ENCODE results near the gene ARHGEF1.
A peak's percentile ranks its signal among the peaks of the same experiment; 100 is the strongest.
"Not testable (repeated sequence)": the region's sequence is repeated elsewhere in the genome, so short reads cannot be mapped to it uniquely, and the experiment has no call there.

ARHGEF1 gene

DNA sequence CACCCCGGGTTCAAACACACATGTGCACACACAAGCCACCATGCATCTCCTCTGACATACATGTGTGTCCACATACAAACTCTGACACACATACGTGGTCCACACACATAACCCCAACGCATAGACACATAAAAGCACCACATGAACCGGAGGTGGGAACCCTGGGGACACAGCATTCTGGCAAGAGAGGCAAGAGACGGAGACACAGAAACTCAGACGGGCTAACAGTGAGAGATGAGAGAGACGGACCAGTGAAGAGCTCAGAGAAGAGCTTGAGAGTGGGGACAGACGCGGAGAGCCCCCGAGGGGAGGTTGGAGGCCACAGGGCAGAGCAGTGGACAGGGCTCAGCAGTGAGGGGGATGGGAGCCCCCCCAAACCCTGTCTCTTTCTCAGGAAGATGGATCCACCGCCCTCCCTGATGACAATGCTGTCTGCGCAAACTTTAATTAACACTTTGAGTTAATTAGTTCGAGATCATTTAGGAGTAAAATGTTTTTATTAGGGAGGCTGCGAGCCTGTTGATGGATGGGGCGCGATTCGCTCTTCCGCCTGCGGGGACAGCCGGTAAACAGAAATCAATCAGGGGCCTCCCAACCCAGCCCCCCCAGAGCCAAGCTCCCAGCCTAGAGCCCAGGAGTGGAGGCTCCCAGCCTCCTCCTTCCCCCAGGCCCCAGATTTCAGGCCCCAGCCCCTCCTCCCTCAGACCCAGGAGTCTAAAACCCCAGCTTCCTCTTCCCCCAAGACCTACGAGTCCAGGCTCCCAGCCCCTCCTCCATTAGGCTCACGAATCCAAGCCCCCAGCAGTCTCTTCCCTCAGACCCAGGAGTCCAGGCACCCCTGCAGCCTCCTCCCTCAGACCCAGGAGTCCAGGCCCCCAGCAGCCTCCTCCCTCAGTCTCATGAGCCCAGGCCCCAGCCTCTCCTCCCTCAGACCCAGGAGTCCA, 54.8 kb downstream of the ARHGEF1 start:
- Histone ChIP-seq H3F3A (ENCODE audit: low read depth) (0 out of 2 replicates have a peak, but pooled peaks cover 3% of the 10 kb centered on the region), H3K9ac (ENCODE audit: low read depth, low read length, poor library complexity, severe bottlenecking) (no peak overlapping the region), H3K79me2 (ENCODE audit: insufficient read depth, low read length) (no peaks in the 10 kb centered on the region), H3K4me2 (ENCODE audit: low read depth, low read length, poor library complexity, severe bottlenecking) (no peak overlapping the region), H3K4me3 (ENCODE audit: low read length, poor library complexity, severe bottlenecking) (no peak overlapping the region), H3K9me2 (replicated peaks; ENCODE audit: low read depth, low read length) (no peaks in the 10 kb centered on the region), H4K20me1 (ENCODE audit: insufficient read depth, low read length, poor library complexity, severe bottlenecking) (no peaks in the 10 kb centered on the region), H3K9me3 (ENCODE audit: insufficient read depth, low read depth, low read length) (no peaks in the 10 kb centered on the region), H2AFZ (ENCODE audit: low read length) (no peak overlapping the region), H3K27me3 (ENCODE audit: insufficient read depth, low read length, poor library complexity, severe bottlenecking) (no peaks in the 10 kb centered on the region), H3K36me3 (ENCODE audit: insufficient read depth, low read length) (no peaks in the 10 kb centered on the region), H3K4me1 (ENCODE audit: insufficient read depth, low read length, poor library complexity, severe bottlenecking) (peaks cover 17% of the 10 kb centered on the region)
- TF ChIP-seq EZH2phosphoT487 (IDR thresholded peaks at IDR 0.05; ENCODE audit: borderline replicate concordance) = no peak
- TF ChIP-seq, protein P1, sequence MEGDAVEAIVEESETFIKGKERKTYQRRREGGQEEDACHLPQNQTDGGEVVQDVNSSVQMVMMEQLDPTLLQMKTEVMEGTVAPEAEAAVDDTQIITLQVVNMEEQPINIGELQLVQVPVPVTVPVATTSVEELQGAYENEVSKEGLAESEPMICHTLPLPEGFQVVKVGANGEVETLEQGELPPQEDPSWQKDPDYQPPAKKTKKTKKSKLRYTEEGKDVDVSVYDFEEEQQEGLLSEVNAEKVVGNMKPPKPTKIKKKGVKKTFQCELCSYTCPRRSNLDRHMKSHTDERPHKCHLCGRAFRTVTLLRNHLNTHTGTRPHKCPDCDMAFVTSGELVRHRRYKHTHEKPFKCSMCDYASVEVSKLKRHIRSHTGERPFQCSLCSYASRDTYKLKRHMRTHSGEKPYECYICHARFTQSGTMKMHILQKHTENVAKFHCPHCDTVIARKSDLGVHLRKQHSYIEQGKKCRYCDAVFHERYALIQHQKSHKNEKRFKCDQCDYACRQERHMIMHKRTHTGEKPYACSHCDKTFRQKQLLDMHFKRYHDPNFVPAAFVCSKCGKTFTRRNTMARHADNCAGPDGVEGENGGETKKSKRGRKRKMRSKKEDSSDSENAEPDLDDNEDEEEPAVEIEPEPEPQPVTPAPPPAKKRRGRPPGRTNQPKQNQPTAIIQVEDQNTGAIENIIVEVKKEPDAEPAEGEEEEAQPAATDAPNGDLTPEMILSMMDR (conservative IDR thresholded peaks at IDR 0.05; ENCODE audit: low read length) = peak; percentile 28

DNA sequence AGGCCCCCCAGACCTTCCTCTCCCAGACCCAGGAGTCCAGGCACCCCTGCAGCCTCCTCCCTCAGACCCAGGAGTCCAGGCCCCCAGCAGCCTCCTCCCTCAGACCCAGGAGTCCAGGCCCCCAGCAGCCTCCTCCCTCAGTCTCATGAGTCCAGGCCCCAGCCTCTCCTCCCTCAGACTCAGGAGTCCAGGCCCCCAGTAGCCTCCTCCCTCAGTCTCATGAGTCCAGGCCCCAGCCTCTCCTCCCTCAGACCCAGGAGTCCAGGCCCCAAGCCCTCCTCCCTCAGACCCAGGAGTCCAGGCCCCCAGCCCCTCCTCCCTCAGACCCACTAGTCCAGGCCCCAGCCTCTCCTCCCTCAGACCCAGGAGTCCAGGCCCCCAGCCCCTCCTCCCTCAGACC, 56.2 kb downstream of the ARHGEF1 start:
- H3K27me3 ChIP-seq (ENCODE audit: insufficient read depth, low read length, poor library complexity, severe bottlenecking); H3K4me1 ChIP-seq (ENCODE audit: insufficient read depth, low read length, poor library complexity, severe bottlenecking); H3K36me3 ChIP-seq (ENCODE audit: insufficient read depth, low read length); H3F3A ChIP-seq (ENCODE audit: low read depth); H2AFZ ChIP-seq (ENCODE audit: low read length); H3K79me2 ChIP-seq (ENCODE audit: insufficient read depth, low read length); H3K9me2 ChIP-seq (replicated peaks; ENCODE audit: low read depth, low read length); H4K20me1 ChIP-seq (ENCODE audit: insufficient read depth, low read length, poor library complexity, severe bottlenecking); H3K9me3 ChIP-seq (ENCODE audit: insufficient read depth, low read depth, low read length): not testable (repeated sequence)
- Histone ChIP-seq H3K9ac (ENCODE audit: low read depth, low read length, poor library complexity, severe bottlenecking) (peak overlapping the region; percentile 72), H3K4me2 (ENCODE audit: low read depth, low read length, poor library complexity, severe bottlenecking) (peak overlapping the region; percentile 66), H3K4me3 (ENCODE audit: low read length, poor library complexity, severe bottlenecking) (peak overlapping the region; percentile 72)

GRCh38 chr19:41939861-41940730, 57.1 kb downstream of the ARHGEF1 start:
- H3K9ac ChIP-seq (ENCODE audit: low read depth, low read length, poor library complexity, severe bottlenecking) = peak overlapping the region; percentile 72
- peak overlapping the region; percentile 66 for H3K4me2 ChIP-seq (ENCODE audit: low read depth, low read length, poor library complexity, severe bottlenecking)
- H2AFZ ChIP-seq (ENCODE audit: low read length) = peak overlapping the region; percentile 86
- H3K36me3 ChIP-seq (ENCODE audit: insufficient read depth, low read length) = no peaks in the 10 kb centered on the region
- H3K9me2 ChIP-seq (replicated peaks; ENCODE audit: low read depth, low read length) = no peaks in the 10 kb centered on the region
- no peaks in the 10 kb centered on the region for H4K20me1 ChIP-seq (ENCODE audit: insufficient read depth, low read length, poor library complexity, severe bottlenecking)
- H3K4me3 ChIP-seq (ENCODE audit: low read length, poor library complexity, severe bottlenecking) = peak overlapping the region; percentile 72
- TF ChIP-seq, protein P1 (conservative IDR thresholded peaks at IDR 0.05; ENCODE audit: low read length) = no peak
- TF ChIP-seq EZH2phosphoT487 (IDR thresholded peaks at IDR 0.05; ENCODE audit: borderline replicate concordance) = no peak
- H3K79me2 ChIP-seq (ENCODE audit: insufficient read depth, low read length) = no peaks in the 10 kb centered on the region
- no peaks in the 10 kb centered on the region for H3K27me3 ChIP-seq (ENCODE audit: insufficient read depth, low read length, poor library complexity, severe bottlenecking)
- H3F3A ChIP-seq (ENCODE audit: low read depth) = 0 out of 2 replicates have a peak, but pooled peaks cover 3% of the 10 kb centered on the region
- H3K9me3 ChIP-seq (ENCODE audit: insufficient read depth, low read depth, low read length) = no peaks in the 10 kb centered on the region
- H3K4me1 ChIP-seq (ENCODE audit: insufficient read depth, low read length, poor library complexity, severe bottlenecking) = peaks cover under 1% of the 10 kb centered on the region
